HG03571 (cell line): ENCODE data around the gene RGS2.

Source experiments
- ATAC-seq: cut with Tn5 transposase; IDR thresholded peaks from one replicate; pipeline ENCODE4 v1.9.1; 2021; ENCODE audit not compliant: unreplicated experiment

RGS2 gene

DNA sequence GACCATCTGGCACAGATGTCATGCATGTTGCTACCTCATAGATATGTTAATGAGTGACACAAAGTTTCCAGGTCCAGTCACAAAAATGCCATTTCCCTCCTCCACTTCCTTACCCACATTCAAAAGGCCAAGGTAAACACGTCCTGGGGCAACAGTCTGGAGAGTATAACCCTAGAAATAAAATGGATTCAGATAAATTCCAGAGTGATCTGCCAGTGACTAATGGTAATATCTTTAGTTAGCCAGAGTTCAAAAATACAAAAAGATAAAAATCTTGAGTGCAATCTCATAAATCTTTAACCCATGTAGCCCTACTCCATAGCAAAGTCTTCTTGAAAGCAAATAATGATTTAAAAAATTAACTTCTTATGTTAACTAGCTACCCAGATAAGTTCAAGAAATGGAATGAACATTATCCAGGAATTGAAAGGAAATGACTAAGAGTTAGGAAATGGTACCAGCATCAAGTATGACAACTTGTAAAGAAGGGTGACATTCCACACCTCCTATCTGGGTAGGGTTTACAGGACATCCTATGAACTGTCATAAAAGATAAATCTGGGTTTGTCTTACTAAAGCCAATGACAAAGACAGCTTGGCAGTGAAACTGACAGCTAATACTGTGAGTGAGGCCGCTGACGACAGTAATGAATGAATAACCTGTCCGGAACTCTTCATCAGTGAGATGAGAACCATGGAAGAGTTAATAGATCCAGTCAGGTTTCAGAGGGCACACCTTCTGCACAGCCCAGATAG is 18.1 kb downstream of the RGS2 start:
- ATAC-seq, result no peak

DNA sequence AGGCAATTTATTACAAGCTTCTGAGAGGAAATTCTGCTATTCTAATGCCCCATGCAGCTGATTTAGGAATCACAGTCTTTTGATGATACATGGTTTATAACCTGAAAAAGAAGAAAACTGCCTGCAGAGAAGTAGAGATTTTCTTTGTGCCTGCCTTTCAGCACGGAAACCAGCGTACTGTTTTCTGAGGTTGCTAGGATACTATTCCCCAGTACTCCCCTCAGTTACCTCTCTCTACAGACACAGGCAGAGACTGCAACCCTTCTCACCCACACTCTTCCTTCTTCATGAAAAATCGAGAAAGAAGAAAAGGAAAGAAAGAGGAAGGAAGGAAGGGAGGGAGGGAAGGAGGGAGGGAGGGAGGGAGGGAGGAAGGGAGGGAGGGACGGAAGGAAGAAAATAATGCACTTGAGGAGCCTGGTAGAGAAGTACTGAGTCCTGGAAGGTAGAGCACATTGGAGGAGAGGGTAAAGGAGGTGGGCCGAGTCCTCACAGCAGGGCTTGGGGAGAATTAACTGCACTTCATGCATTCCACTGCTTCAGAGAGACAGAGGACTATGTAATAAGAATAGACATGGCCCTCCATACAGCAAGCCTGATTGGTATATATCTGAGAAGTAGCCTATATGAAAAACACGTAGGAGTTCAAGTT is 21.9 kb downstream of the RGS2 start:
- ATAC-seq, result no peak

DNA sequence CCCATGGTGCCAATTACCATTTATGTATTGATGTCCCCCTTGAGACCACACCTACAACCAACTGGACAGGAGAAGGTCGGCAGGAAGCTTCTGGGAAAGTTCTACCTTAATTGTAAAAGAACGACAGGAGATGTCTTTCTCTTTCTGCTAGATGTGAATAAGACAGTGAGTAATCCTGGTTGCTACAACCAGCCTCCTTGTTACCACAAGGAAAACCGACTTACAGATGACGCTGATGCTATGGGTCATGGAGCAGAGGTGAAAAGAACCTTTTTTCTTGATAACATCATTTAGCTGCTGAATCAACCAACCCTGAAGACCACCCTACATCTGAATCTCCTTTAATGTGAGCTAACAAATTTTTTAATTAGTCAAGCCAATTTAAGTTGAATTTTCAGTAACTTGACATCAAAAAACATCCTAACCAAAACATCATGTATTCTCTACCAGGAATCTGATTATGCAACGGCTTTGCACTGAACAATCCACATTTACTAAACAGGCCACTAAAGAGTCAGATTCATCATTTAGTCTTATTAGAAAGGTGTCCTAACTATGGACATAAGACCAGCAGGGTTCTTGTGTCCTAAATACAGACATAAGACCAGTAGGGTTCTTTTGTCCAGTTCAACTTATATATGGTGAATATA is 23.0 kb downstream of the RGS2 start:
- no peak for ATAC-seq

DNA sequence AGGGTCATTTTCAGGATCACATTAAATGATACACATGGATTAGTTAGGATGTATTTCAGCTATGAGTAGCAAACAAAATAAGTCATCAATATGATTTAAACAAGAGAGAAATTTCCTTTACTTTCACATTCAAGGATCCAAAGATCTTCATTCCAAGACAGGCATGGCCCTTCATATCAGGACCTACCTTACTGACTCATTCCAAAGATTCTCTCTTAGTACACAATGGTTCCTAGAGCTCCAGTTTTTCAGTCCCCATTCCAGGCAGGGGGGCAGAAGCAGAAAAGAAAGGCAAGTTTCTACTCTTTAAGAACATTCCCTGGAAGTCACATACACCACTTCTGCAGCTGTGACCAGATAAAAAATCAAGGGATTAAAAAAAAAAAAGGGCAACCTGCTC is 23.7 kb downstream of the RGS2 start:
- no peak for ATAC-seq

DNA sequence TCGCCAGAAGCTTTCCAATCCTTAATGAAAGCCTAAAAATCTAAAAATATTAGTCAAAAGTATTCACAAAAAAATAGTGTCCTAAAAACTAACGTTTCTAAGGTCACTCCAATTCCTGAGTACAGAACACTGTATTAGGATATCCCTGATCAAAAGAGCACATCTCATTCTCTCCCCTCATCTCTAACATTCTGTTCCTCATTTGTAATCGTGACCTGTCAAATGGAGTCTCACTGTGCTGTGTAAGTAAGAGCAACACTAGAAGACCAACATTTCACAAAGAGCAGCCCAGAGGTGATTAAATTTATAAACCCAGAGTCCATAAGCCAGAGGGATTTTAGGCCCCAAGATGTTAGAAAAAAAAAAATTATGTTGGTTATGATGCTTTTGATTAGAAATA is 26.3 kb downstream of the RGS2 start:
- no peak for ATAC-seq

DNA sequence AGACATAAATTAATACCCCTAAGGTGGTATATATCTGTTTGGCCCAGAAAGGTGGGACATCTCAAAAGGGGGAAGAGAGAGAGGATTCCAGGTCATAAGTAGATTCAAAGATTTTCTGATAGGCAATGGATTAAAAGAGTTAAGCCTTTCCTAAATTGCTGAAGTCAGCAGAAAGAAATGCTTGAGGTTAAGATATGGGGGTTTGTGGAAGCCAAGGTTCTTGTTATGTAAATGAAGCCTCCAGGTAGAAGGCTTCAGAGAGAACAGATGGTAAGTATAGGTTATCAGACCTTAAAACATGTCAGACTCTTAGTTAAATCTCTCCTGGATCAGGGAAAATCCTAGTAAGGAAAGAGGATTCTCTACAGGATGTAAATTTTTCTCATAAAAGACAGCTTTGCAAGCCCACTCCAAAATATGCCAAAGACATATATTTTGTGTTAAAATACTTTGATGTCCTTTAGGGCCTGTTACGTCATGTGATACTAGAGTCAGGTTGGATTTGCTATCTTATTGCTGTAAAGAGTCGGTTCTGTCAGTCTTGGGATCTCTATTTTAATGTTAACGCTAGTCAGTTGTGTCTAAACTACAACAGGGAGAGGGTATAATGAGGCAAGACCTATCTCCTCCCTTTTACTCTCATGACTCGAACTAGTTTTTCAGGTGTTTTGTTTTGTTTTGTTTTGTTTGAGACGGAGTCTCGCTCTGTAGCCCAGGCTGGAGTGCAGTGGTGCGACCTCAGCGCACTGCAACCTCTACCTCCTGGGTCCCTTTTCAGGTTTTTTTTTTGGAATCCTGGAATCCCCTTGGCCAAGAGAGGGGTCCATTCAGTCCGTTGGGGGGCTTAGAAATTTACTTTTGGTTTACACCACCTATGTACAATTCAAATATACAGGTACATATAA is 30.6 kb downstream of the RGS2 start:
- ATAC-seq, result no peak

DNA sequence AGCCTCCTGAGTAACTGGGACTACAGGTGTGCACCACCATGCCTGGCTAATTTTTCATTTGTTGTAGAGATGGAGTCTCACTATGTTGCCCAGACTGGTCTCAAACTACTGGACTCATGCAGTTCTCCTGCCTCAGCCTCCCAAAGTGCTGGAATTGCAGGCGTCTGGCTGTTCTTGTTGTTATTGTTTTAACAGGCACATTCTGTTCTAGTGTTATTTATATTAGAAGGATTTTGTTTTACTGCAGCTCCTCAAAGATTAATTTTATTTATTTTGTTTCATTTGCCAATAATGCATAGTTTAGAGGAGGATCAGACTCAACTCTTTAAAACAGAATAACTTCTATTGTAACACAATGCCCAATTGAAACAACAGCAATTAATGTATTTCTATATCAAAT is 35.5 kb downstream of the RGS2 start:
- ATAC-seq, result no peak

DNA sequence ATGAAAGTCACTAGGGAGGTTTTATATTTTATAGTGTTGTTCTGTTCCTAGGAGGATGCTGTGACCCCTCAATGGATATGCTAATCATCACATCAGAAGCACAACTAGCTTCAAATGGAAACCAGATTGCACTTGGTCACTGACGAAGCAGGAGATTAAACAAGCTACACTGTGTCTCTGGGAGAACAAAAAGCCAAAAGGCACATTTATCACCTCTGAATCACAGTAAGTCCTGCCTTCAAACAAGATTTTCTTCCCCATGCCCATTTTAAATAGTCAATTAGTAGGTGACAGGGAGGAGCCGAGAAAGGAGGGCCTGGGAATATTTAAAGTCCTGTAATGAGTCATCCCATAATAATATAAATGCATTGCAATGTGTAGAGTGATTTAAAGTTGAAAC is 38.1 kb downstream of the RGS2 start:
- no peak for ATAC-seq

DNA sequence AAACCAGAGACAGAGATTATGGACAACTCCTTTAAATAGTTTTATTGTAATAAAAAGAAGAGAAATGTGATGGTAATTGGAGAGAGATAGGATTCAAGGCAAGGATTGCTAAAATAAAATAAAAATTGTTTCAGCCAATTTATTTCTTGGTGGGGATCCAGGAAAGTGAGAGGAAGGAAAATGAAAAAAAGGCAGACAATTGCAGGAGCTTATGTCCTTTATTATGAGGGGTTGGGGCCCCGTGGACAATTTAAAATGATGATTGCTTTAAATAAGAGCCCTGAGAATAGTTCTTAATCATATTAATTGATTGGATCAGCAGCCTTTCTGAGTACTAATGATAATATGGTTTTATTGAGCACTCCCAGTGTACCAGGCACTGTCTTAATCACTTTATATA is 40.2 kb downstream of the RGS2 start:
- no peak for ATAC-seq

DNA sequence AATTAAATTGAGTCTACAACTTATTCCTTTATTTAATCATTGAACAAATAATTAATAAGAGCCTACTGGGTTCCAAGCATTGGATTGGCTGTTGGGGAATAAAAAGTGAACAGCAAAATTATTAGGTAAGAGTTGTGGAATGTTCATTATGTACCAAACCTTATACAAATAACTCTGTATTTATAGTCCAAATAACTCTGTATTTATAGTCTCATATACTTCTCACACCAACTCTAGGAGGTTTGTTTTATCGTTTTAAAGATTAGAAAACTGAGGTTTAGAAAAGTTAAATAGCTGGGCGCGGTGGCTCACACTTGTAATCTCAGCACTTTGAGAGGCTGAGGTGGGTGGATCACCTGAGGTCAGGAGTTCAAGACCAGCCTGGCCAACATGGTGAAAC is 40.6 kb downstream of the RGS2 start:
- ATAC-seq, result no peak

DNA sequence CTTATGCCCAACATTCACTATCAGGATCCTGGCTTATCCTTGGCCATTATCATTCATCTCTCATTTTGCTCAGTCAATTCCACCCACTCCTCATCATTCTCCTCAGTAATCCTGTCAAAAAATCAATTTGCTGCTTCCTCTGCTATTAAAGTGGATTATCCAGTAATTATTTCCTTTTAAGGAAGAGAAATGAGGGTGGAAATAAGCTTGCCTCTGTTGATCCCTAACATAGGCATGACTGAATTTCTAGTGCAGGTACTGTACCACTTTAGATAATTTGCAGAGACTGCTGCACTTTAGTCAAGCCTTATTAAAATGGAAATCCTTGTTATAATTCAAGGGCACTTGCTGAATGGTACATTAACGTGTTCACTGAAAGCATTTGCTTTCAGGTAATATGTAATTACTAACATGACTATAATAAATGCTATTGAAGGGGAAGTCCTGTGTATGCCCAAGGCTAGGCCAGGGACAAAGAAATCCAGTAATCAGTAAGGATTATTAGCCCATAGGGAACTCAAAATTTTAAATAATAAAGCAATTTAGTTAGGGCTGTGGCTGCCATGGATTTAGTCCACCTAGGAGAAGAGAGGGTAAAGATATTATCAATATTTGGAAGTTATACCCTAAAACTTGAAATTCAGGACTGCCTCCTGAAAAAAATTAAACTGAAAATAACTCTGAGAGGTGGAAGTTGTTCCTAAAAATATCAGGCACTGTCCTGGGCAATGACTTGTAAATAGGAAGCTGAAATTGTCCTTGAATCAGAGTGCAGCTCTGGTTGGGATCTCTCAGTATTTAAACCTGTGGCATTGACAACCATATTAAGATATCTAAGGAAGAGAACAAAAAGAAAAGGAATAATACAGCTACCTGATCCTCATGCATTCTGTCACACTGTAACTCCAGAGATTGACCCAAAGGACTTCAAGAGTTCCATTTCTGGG is 43.4 kb downstream of the RGS2 start:
- no peak for ATAC-seq

DNA sequence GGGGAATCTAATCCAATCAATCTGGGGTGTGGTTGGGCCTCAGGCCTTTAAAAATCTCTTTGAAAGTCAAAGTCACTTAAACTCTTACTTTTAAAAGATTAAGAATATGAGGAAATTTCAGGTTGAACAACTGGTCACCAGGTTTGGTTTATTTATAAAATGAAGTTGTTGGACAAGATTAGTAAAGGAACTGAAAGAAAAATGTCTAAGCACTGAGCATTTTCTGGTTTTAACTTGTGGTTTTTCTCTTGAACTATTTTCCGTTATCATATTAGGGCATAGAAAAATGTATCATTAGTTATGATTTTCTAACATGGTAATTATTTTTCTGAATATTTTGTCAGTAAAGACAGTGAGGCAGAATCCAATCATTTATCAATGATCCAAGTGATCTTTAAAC is 49.6 kb downstream of the RGS2 start:
- no peak for ATAC-seq

DNA sequence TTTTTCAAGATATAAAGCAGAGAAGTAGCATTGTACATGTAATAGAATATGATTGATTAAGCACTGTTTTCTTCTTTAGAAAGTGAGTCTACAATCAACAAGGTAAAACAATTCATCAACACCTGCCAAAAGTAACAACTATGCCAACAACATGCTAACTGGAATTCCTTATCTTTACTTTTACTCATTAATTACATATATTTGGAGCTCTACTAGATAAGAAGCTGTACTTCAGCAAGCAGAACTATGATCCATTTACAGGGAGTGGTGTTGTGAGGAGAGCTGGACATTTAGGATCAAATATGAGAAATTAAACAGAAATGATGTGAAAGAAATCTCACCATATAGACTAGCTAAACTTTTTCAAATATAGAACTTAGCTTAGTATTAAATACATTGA is 51.0 kb downstream of the RGS2 start:
- no peak for ATAC-seq

DNA sequence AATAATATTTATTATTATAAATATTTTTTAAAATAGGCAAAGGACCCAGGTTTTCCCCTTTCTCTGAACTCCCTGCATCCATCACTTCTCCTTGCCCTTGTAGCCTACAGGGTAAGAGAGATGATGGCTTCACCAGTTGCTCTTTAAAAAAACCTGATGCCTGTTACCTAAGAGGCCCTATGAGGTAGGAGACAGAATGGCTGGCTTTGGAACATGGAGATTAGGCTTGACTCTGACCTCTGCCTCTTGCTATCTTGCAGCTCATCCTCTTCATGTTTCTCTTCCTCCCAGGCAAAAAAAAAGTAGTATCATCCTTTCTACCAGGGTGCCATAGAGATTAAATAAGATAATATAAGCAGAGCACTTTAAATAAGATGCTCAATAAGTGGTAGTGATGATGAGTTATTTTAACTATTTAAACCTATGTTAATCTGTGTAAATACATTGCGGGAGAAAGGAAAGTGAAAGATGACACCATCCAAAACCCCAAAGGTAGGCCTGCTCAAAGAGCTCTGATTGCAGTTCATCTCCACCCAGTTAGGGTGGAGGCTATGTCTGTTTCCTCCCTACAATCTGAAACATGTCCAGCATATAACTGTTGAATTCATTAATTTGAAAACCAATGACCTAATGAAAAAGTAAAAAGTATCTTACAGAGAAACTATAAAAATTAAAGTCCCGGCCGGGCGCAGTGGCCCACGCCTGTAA is 51.8 kb downstream of the RGS2 start:
- no peak for ATAC-seq

DNA sequence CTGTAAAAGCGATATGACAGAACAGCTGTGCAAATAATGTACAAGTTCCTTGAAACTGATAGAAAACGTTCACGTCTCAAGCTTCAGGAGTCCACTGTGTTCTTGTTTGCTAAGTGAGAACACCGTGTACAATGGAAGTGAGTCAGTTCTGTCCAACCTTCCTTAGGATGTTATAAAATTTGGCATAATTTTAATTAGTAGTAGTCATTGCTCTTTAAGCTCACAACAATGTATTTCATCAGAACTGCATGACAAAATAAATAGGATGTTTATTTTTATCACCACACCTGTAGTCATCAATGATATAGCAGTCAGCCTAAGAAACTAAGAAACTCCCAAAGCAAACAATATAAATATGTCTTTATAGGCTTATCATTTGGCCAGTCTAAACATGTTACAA is 53.0 kb downstream of the RGS2 start:
- no peak for ATAC-seq
